HG03442 (cell line): ENCODE data around the gene NDUFA6.
"Not testable (repeated sequence)": the region's sequence is repeated elsewhere in the genome, so short reads cannot be mapped to it uniquely, and the experiment has no call there.

Experiments
- ATAC-seq: cut with Tn5 transposase; IDR thresholded peaks from one replicate; pipeline ENCODE4 v1.9.1; 2021; ENCODE audit warnings: mild to moderate bottlenecking, moderate library complexity; ENCODE audit not compliant: unreplicated experiment

NDUFA6 gene

GRCh38 chr22:42114721-42115120 lies 24.1 kb upstream of the NDUFA6 start:
- ATAC-seq = no peak

- ATAC-seq = not testable (repeated sequence)
Observed at GRCh38 chr22:42112793-42113192, 22.2 kb upstream of the NDUFA6 start.

- no peak for ATAC-seq
Observed at GRCh38 chr22:42111798-42112197, 21.2 kb upstream of the NDUFA6 start.

GRCh38 chr22:42108848-42109247 lies 18.3 kb upstream of the NDUFA6 start:
- no peak for ATAC-seq

DNA sequence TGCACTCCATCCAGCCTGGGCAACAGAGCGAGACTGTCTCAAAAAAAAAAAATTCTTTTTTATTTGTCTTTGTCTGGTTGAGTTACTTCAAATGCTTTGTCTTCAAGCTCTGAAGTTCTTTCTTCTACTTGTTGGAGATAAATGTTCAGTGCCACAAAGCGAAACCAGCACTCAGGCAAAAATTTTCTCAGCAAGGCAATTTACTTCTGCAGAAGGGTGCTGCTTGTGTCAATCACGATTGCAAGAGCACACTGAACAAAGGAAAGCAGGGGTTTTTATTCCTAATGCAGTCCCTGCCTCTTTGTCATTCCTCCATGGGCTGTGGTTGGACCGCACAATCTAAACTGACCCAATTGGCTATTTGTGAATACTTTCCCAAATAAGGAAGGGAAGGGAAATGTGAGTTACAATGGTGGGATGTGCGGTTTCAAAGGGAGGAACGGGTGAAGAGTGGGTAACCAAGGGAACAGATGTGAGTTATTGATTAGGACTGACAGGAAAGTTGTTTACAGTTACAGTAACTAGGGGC lies 13.8 kb upstream of the NDUFA6 start:
- ATAC-seq = not testable (repeated sequence)

DNA sequence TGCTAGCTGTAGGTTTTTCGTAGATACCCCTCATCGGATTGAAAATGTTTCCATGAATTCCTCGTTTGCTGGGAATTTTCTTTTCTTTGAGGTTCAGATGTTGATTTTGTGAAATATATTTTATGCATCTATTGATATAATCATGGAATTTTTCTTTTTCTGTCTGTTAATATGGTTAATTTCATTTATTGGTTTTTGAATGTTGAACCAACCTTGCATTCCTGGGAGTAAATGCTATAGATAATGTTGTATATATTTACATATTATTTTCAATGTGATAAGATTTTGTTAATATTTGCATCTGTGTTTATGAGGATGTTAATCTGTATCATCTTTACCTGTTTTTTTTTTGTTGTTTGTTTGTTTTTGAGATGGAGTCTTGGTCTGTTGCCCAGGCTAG lies 10.6 kb upstream of the NDUFA6 start:
- no peak for ATAC-seq

GRCh38 chr22:42091455-42091782 lies 847 bp upstream of the NDUFA6 start:
- ATAC-seq = no peak

- ATAC-seq = no peak
Observed at GRCh38 chr22:42086051-42086450, 4.5 kb downstream of the NDUFA6 start.

- no peak for ATAC-seq
Observed at GRCh38 chr22:42084874-42085273, 5.7 kb downstream of the NDUFA6 start.

- no peak for ATAC-seq
Observed at GRCh38 chr22:42083119-42083518, 7.5 kb downstream of the NDUFA6 start.

DNA sequence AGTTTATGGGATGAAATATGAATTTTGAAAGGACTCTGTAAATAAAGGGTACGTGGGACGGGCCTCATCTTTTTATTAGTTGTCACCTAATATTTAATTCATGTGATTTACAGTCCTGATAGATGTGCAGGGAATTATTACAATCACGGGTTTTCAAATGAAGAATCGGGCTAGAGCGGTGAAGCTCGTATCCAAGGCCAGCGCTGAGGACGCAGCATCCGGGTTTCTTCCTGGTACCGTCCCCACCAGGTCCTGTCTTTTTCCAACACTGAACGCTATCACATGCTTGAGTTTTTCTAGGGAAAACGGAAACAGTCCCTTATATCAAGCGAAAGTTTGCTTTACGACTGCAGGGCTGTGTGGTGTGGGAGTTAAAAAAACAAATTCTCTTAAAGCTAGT lies 10.3 kb downstream of the NDUFA6 start:
- ATAC-seq = no peak

GRCh38 chr22:42079319-42080251 lies 11.0 kb downstream of the NDUFA6 start, which contains the start of gene SMDT1:
Gene SMDT1, plus strand, starts transcription at chr22:42079700. Its CDS starts 69 bp downstream, at chr22:42079769.
- peak; percentile 73 for ATAC-seq

DNA sequence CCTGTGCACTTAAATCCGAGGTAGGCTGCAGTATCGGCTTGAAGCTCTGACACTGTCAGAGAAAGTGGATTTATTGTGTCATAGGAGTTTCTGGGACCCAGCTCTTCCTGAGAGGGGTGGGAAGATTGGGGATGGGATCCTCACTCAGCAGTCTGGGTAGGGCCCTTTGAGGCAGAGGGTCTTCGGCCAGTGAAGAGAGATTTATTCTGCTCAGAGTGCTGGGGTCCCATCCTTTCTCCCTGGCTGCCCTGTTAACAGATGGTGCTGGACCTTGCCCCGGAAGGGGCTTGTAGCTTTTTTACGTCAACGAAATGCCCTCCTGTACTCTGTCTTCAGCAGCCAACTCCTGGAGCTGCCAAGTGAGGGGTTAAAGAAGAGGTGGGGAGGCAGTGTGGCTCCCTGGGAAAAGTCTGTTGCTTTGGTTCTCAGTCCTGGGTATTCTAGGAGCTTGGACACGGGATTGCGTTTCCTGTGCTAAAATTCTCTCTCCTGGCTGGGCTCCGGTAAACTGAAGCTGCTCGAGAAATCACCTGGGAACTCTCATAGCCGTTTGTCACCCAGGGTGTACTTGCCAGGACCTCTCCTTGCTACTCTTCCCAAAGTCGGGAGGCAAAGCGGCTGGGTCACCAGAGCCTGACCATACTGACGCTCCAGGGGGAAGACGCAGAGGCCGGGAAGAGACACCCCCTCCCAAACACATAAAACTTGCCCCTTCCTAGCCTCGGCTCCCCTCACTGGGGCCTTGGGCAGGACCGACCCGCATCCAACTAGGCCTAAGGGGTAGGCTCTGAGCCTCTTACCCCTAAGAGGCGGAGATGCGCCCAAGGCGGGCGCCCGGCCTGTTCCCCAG lies 11.9 kb downstream of the NDUFA6 start:
- ATAC-seq = no peak

DNA sequence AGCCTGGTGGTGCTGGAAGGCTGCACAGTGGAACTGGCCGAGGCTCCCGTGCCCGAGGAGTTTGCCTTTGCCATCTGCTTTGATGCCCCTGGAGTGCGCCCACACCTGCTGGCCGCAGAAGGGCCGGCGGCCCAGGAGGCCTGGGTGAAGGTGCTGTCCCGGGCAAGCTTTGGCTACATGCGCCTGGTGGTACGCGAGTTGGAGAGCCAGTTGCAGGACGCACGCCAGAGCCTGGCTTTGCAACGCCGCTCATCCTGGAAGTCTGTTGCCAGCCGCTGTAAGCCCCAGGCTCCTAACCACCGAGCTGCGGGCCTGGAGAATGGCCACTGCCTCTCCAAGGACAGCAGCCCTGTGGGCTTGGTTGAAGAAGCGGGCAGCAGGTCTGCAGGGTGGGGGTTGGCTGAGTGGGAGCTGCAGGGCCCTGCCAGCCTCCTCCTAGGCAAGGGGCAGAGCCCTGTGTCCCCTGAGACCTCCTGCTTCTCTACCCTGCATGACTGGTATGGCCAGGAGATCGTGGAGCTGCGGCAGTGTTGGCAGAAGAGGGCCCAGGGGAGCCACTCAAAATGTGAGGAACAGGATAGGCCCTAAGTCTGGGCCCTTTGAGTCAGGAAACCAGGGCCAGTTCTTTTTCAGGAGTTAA lies 13.0 kb downstream of the NDUFA6 start:
- ATAC-seq = no peak

GRCh38 chr22:42076764-42077485 lies 13.6 kb downstream of the NDUFA6 start:
- ATAC-seq = no peak

- ATAC-seq = no peak
Observed at GRCh38 chr22:42074846-42075676, 15.5 kb downstream of the NDUFA6 start.

- no peak for ATAC-seq
Observed at GRCh38 chr22:42074132-42074811, 16.3 kb downstream of the NDUFA6 start, which contains the start of gene PHETA2. Gene PHETA2, plus strand, starts transcription at chr22:42074248. Its CDS starts 3,046 bp downstream, at chr22:42077294.

- ATAC-seq = no peak
Observed at GRCh38 chr22:42073621-42074041, 16.9 kb downstream of the NDUFA6 start.
